ENCODE measurements around the gene DYRK4.

GRCh38 chr12:4539167-4539870 is 22.7 kb upstream of the DYRK4 start:
- TF ChIP-seq FOXK2 (IDR thresholded peaks at IDR 0.05) (no peak), SP1 (IDR thresholded peaks at IDR 0.05) (no peak), ELF4 (IDR thresholded peaks at IDR 0.05) (no peak), TARDBP (IDR thresholded peaks at IDR 0.05) (no peak), LEF1 (IDR thresholded peaks at IDR 0.05; ENCODE audit: borderline replicate concordance) (no peak), BHLHE40 (IDR thresholded peaks at IDR 0.05; ENCODE audit: borderline replicate concordance) (no peak), ZNF384 (IDR thresholded peaks at IDR 0.05) (no peak)

All from HEK293T (cell line).